Measurements from ENCODE around the gene ZNF483.
A peak's percentile ranks its signal among the peaks of the same experiment; 100 is the strongest.
"Not testable (repeated sequence)": the region's sequence is repeated elsewhere in the genome, so short reads cannot be mapped to it uniquely, and the experiment has no call there.

The ZNF483 gene

GRCh38 chr9:111525056-111525977 lies at the start of gene ZNF483:
ZNF483 (plus strand) TSS chr9:111525179; CDS start chr9:111527396, 2,217 bp downstream.
- DNase-seq (ENCODE audit: low read depth): peak; percentile 37

DNA sequence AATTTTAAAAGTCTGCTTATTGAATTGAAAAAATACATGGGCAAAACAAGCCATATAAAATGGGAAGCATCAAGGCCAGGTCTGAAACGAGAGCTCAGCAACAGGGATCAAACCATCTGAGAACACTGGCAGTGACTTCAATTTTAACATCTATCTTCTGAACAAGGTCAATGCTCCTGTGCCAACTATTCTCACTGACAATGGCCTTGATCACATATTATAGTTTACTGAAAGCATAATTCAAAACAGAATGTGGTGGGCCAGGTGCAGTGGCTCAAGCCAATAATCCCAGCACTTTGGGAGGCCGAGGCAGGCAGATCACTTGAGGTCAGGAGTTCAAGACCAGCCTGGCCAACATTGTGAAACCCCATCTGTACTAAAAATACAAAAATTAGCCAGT lies 49.8 kb upstream of the ZNF483 start:
- no peak for DNase-seq (ENCODE audit: low read depth)

DNA sequence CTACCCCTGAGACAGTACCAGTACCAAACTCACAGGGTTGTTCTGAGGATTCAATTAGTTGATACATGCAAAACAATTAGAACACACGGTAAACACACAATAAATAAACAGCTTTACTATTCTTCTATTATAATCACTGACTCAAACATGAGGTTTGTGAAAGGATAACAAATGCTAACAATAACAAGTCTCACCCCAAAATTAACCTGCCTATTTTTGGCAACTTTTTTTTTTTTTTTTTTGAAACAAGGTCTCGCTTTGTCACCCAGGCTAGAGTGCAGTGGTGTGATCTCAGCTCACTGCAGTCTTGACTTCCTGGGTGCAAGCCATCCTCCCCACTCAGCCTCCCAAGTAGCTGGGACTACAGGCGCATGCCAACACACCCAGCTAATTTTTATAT lies 47.3 kb upstream of the ZNF483 start:
- no peak for DNase-seq (ENCODE audit: low read depth)

GRCh38 chr9:111481885-111482636 lies 42.9 kb upstream of the ZNF483 start:
- DNase-seq (ENCODE audit: low read depth): no peak

- DNase-seq (ENCODE audit: low read depth): peak; percentile 34
These were observed 42.1 kb upstream of the ZNF483 start for GRCh38 chr9:111482694-111483438.

GRCh38 chr9:111483439-111483857 lies 41.5 kb upstream of the ZNF483 start:
- peak; percentile 28 for DNase-seq (ENCODE audit: low read depth)

DNA sequence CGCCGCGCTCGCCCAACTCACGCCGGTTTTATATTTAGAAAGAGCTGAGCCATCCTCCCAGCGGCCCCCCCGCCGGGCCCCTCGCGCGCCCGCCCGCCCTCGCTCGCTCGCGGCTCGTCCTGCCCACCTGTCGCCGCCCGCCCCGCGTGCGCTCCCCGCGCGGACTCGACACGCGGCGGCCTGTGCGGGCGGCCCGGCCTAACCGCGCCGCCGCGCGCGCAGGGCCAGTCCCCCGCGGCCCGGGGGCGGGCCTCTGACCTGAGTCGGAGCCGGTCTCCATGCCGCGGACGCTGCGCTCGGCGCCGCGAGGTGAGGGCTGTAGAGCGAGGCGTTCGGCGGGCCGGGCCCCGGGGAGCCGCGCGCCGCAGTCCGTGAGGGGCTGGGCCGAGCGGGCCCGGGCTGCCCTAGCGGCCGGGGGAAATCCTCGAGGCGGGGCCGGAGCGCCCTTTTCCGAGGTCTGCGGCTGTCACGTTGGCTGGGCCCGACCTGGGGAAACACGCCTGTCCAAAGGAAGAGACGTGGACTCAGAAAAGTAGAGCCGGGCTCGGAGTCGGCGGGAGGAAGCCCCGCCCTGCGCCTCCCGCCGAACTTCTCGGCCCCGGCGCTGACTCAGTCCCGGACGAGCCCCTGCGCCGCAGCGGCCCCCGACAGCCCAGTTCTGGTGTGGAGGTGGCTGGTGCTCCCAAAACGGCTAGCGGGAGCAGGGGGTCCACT lies 41.0 kb upstream of the ZNF483 start, which contains the start of gene ECPAS:
Gene ECPAS (minus strand): TSS at position 526 of the 714 bp plus-strand sequence. CDS start 11,465 bp downstream, outside the sequence.
- peak; percentile 48 for DNase-seq (ENCODE audit: low read depth)

GRCh38 chr9:111484572-111484894 lies 40.4 kb upstream of the ZNF483 start:
- DNase-seq (ENCODE audit: low read depth): no peak

DNA sequence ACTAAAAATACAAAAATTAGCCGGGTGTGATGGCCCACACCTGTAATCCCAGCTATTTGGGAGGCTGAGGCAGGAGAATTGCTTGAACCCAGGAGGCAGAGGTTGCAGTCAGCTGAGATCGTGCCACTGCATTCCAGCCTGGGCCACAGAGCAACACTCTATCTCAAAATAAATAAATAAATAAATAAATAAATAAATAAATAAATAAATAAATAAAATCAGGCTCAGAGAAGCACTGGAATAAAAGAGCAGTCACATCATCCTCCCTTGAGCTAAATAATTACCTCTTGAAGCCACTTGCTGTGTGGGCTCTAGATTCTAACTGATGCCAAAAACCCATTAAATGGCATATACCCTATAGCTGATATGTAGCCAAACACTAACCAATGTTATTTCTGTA lies 27.8 kb upstream of the ZNF483 start:
- DNase-seq (ENCODE audit: low read depth): not testable (repeated sequence)

DNA sequence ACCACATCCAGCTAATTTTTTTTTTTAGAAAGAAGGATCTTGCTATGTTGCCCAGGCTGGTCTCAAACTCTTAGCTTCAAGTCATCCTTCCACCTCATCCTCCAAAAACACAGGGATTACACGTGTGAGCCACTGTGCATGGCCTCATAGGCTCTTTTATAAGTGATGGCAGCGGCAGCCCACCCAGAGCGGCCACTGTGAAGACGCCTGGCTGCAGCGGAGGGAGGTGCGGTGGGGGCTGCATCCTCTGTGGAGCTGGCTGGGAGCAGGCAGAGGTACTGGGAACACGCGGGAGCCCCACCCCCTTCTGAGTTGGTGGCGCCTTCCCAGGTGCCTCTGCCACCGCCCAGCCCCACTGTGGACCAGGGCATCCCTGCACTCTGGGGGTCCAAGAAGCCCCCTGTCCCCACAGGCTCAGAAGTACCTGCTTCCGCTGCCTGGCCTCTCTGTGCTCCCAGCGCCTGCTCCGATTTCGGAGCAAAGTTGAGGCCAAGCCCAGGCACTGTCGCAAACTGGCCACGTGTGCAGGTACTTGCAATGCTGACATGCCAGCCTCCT lies 23.9 kb upstream of the ZNF483 start:
- no peak for DNase-seq (ENCODE audit: low read depth)

DNA sequence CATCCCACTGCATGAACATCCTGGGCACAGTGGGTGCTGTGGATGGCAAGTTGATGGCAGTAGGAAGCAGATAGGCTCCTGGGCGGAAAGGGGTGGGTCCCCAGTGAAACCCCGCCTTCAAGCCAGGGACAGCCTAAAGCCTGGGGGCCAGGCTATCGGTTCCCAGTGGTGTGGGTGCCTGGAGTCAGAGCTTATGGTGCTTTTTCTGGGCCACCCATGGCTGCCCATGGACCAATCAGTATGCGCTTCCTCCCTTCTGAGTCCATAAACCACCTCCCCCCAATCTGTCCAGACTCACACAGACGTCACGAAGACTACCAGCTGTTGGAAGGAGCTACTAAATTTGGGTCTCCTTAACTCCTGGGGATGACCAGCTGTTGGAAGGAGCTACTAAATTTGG lies 23.3 kb upstream of the ZNF483 start:
- no peak for DNase-seq (ENCODE audit: low read depth)

DNA sequence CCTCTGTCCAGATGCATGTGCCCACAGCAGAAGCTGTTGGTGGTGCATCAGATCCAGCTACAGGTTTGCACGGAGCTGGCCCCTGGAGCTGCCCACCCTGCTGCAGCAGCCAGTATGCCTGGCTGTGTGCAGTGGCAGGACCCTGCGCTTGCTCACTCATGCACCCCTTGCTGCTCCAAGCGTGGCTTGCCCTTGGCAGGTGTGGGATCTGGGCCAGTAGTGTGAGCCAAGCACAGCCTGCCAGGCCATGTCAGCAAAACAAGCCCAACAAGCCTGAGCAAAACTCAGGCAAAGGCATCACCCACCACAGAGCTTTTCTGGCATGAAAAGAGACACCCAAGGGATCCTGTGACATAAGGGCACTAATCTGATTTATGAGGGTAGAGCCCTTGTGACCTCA lies 22.5 kb upstream of the ZNF483 start:
- no peak for DNase-seq (ENCODE audit: low read depth)

DNA sequence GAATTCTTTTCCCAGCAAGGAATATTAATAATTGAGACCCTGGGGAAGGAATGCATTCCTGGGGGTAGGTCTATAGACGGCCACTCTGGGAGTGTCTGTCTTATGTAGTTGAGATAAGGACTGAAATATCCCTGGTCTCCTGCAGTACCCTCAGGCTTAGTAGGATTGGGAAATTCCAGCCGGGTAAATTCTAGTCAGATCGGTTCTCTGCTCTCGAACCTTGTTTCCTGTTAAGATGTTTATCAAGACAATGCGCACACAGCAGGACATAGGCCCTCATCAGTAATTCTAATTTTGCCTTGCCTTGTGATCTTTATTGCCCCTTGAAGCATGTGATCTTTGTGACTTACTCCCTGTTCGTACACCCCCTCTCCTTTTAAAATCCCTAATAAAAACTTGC lies 13.4 kb upstream of the ZNF483 start:
- not testable (repeated sequence) for DNase-seq (ENCODE audit: low read depth)

DNA sequence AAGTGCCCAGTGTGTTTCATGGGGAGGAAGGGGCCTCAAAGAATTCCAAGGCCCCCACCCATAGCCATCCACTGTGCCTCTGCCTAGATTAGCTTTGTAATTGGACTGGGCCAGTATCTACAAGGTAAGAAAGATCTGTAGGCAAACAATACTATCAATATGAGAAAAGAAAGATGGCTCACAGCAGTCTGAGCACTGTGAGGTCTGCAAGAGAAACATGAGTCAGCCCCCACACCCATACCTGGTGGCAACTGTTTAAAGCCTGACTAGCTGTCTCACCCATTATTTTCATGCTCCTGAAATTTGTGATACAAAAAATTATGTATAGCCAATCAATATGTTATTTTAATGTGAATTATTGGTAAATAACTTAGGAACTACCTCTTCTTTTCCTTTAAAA lies 10.0 kb upstream of the ZNF483 start:
- DNase-seq (ENCODE audit: low read depth): no peak

GRCh38 chr9:111516061-111516465 lies 8.9 kb upstream of the ZNF483 start:
- DNase-seq (ENCODE audit: low read depth): no peak

DNA sequence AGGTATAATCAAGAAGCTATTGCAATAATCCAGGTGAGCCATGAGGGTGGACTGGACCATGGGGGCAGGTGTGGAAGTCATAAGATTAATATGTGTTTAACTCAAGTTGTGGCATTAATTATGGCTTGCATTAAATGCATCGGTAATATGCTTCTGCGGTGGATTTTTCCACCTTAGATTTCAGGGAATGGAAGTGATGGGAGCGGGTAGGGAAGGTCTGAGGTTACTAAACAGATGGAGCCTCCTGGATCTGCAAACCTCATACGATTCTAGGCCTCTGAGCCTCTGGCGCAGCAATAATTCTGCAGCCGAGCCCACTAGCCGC lies 286 bp upstream of the ZNF483 start:
- no peak for DNase-seq (ENCODE audit: low read depth)

- no peak for DNase-seq (ENCODE audit: low read depth)
These were observed 2.4 kb downstream of the ZNF483 start for GRCh38 chr9:111527347-111527746.

GRCh38 chr9:111529787-111530186 lies 4.8 kb downstream of the ZNF483 start:
- DNase-seq (ENCODE audit: low read depth): no peak

DNA sequence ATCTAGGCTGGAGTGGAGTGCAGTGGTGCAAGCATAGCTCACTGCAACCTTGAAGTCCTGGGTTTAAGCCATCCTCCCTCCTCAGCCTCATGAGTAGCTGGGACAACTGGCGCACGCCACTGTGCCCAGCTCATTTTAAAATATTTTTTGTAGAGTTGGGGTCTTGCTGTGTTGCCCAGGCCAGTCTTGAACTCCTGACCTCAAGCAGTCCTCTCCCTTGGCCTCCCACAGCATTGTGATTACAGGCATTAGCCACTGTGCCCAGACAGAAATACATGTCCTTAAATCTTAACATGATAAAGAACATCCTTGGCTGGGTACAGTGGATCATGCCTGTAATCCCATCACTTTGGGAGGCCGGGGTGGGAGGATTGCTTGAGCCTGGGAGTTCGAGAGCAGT lies 6.7 kb downstream of the ZNF483 start:
- DNase-seq (ENCODE audit: low read depth): no peak

- no peak for DNase-seq (ENCODE audit: low read depth)
These were observed 8.3 kb downstream of the ZNF483 start for GRCh38 chr9:111533099-111533790.
